Testis (tissue), 5 donors: Measurements from ENCODE around the gene ROM1. TPM values are rescaled to one million over a fixed set of nuclear protein-coding genes. Genes with fewer than 3 reads are reported as not detected.

Experiments
- DNase-seq: peaks from one replicate; pipeline ENCODE4 v3.0.0-alpha.2; 2019
- H3K27ac ChIP-seq, 2 donors: fragments of 200-600 bp; sonication (generic); one replicate each; pipeline ENCODE4 v1.5.1; 2019
- H3K27me3 ChIP-seq: fragments of 200-600 bp; sonication (generic); one replicate; pipeline ENCODE4 v1.5.1; 2019
- H3K36me3 ChIP-seq: fragments of 200-600 bp; sonication (generic); one replicate; pipeline ENCODE4 v1.5.1; 2017; ENCODE audit warnings: low read depth; ENCODE audit errors: missing control alignments
- H3K4me1 ChIP-seq: fragments of 200-600 bp; sonication (generic); one replicate; pipeline ENCODE4 v1.5.1; 2019
- H3K4me3 ChIP-seq, 2 donors: fragments of 200-600 bp; sonication (generic); one replicate each; pipeline ENCODE4 v1.5.1; 2017 to 2019
- H3K9me3 ChIP-seq: fragments of 200-600 bp; sonication (generic); one replicate; pipeline ENCODE4 v1.5.1; 2017
- POLR2A ChIP-seq: fragments of 450-650 bp; IDR thresholded peaks from one replicate; pipeline ENCODE4 v1.6.1; 2017; ENCODE audit warnings: antibody characterized with exemption, mild to moderate bottlenecking, moderate library complexity
- WGBS, 2 donors: methylation state at CpG; one replicate each; pipeline ENCODE4 v1.1.5; 2018; 5-methylcytosine and 5-hydroxymethylcytosine counted together
- intact Hi-C: fragments of 100-400 bp; cut with DNase I; formaldehyde crosslinking; loops from one replicate; pipeline ENCODE4 v1.15.1; 2023; ENCODE audit warnings: low total_unique reads
- long read RNA-seq, 2 donors: transcript quantifications; one replicate each; lab custom pipeline, GENCODE V29; 2026
- polyA plus RNA-seq: library from polyadenylated mRNA; stranded (reverse); fragments of 350-450 nt; fragmentation: Illumina TruSeq; extraction: RNeasy Lipid Tissue Mini Kit (QIAGEN cat#74804); gene quantifications from one replicate; pipeline ENCODE4 v1.2.3, GENCODE V29; 2014; ENCODE audit warnings: low read depth, low replicate concordance; ENCODE audit not compliant: insufficient read depth
- total RNA-seq, 2 donors: library from RNA; depleted of rRNA; stranded (reverse); fragments of >200 nt; gene quantifications; one replicate each; pipeline ENCODE4 v1.2.3, GENCODE V29; 2016
- TF ChIP-seq, protein P1 (sequence below), 3 experiments: fragments of 450-650 bp in 2 of 3; fragments of 200-600 bp in 1 of 3; sonication (generic) in 1 of 3; IDR thresholded peaks; one replicate each; pipeline ENCODE4 v1.5.1; 2016 to 2019; ENCODE audit warnings: antibody characterized with exemption in 3 of 3, mild to moderate bottlenecking in 2 of 3, moderate library complexity in 1 of 3

Gene ROM1, protein sequence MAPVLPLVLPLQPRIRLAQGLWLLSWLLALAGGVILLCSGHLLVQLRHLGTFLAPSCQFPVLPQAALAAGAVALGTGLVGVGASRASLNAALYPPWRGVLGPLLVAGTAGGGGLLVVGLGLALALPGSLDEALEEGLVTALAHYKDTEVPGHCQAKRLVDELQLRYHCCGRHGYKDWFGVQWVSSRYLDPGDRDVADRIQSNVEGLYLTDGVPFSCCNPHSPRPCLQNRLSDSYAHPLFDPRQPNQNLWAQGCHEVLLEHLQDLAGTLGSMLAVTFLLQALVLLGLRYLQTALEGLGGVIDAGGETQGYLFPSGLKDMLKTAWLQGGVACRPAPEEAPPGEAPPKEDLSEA
- total RNA-seq (1 to 10 TPM; 6.1 to 9.7 TPM), polyA plus RNA-seq (9.0 TPM)
- long read RNA-seq, donor 1, partial matches to known transcripts = 40 of 40 reads
- long read RNA-seq, donor 1, other reads (novel, unspliced or antisense) = 0 of 40 reads
- long read RNA-seq, donor 2, partial matches to known transcripts = 0 of 2 reads
- long read RNA-seq, donor 2, other reads (novel, unspliced or antisense) = 0 of 2 reads

DNA sequence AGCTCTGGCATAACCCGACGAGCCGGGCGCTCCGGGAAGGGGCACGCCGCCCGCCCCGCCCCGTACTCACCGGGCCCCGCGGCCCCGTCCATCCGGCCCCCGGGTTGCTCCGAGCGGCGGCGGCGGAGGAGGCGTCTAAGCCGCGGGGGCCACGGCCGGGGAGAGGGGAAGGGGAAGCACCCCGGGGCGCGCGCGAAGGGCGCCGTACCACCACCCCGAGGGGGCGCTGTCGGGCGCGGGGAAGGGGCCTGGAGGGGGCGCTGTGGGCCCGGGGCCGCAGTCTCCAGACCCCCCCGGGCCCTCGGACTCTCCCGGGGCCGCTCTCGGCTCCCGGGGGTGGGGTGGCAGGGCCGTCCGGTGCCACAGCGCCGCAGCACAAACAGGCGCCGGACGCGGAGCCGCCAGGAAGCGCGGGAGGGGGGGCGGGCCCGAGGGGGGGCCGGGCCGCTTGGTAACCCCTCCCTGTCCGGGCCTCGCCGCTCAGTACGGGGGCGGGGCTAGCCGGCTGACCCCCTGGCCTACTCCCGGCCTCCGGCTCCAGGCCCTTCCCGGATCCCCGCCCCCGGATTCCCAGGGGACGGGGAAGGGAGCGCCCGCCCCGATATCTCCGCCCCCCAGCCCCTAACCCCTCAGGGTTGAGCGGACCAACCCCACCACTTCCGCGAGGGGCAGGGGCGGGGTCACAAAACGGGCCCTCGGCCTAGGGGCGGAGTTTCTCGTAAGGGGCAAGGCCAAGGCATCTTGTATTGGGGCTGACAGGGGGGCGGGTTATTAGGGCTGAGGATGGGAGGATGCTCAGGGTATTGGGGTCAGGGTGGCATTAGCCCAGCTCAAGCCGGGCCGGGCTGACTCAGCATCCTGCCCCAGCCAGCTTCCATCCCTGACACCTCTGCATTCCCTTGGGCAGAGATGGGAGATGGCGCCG is at the start of gene ROM1, which contains the start of gene EML3:
ROM1 (plus strand) TSS at position 892 of the 925 bp plus-strand sequence; CDS start at position 917, 25 bp downstream.
EML3 (minus strand) TSS at position 410 of the 925 bp plus-strand sequence; CDS start at position 92, 318 bp downstream.
- TF ChIP-seq, protein P1, sequence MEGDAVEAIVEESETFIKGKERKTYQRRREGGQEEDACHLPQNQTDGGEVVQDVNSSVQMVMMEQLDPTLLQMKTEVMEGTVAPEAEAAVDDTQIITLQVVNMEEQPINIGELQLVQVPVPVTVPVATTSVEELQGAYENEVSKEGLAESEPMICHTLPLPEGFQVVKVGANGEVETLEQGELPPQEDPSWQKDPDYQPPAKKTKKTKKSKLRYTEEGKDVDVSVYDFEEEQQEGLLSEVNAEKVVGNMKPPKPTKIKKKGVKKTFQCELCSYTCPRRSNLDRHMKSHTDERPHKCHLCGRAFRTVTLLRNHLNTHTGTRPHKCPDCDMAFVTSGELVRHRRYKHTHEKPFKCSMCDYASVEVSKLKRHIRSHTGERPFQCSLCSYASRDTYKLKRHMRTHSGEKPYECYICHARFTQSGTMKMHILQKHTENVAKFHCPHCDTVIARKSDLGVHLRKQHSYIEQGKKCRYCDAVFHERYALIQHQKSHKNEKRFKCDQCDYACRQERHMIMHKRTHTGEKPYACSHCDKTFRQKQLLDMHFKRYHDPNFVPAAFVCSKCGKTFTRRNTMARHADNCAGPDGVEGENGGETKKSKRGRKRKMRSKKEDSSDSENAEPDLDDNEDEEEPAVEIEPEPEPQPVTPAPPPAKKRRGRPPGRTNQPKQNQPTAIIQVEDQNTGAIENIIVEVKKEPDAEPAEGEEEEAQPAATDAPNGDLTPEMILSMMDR (IDR thresholded peaks at IDR 0.05) = peak; percentile 84 to 96 (median 86)
- no peak for TF ChIP-seq POLR2A
- Histone ChIP-seq H3K4me3 (peak within 1 kb of the TSS; percentile 75 to 88), H3K27me3 (no peaks in the 10 kb centered on the region), H3K9me3 (no peaks in the 10 kb centered on the region), H3K4me1 (peaks cover 24% of the 10 kb centered on the region), H3K36me3 (no peaks in the 10 kb centered on the region), H3K27ac (peak within 1 kb of the TSS; percentile 85 to 94)
- WGBS, 2 donors = 0 to 4% methylated on average over 16 to 60 of the region's 91 CpGs
- intact Hi-C loops = no loop called here
- peak; percentile 87 for DNase-seq

DNA sequence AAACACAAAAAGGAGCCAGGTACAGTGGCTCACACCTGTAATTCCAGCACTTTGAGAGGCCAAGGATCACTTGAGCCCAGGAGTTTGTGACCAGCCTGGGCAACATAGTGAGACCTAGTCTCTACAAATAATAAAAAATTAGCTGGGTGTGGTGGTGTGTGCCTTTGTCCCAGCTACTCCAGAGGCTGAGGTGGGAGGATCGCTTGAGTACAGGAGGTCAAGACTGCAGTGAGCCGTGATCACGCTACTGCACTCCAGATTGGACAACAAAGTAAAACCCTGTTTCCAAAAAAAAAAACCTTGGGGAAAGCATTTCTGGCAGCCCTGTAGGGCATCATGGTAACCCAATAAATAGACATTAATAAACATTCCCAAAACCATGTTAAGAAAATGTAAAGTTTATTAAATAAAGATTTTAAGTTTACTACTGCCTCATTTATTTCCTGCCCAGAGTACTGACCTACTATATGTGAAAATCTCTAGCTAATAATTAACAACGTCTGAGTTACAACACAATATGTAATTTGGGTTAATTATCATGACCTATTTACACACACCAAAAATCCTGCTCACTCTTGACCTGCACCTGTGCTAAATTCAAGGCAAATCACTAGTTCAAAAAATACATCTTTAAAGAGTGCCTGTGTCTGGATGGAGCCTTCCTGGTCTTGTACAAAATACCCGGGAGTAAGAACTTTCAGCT is 47.8 kb upstream of the ROM1 start:
- 43 to 49% methylated on average over 5 of the region's 5 CpGs for WGBS, 2 donors
- no peaks in the 10 kb centered on the region for H3K9me3 ChIP-seq
- no peak overlapping the region for H3K4me3 ChIP-seq
- intact Hi-C loops = no loop called here
- H3K27me3 ChIP-seq = no peaks in the 10 kb centered on the region
- no peak for DNase-seq
- H3K4me1 ChIP-seq = peaks cover 11% of the 10 kb centered on the region
- no peaks in the 10 kb centered on the region for H3K36me3 ChIP-seq
- H3K27ac ChIP-seq = no peak overlapping the region
- TF ChIP-seq, protein P1 (IDR thresholded peaks at IDR 0.05) = no peak
- TF ChIP-seq POLR2A = no peak

DNA sequence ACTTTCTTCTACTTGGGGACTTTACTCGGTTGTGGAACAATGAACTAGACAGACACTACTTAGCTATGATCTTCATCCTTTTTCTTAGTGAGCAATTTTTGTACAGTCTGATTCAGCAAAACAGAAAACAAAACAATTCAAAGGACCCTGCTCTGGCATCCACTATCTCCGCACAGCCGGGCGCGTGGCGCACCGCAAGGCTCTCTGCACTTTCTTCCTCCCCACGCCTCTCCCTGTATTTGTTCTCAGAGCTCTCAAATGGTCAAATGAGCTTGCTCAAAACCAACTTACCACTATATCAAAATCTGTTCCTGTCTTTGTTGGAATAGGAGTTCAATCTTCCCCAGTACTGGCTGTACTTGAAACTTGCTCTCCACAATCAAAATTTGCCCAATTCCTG is 46.8 kb upstream of the ROM1 start:
- H3K36me3 ChIP-seq = no peaks in the 10 kb centered on the region
- whole genome bisulfite sequencing, 2 donors = 60 to 80% methylated on average over 8 of the region's 8 CpGs

More for the DNA sequence above, 46.8 kb upstream of the ROM1 start:
- no peak for DNase-seq
- intact Hi-C loops = no loop called here
- Histone ChIP-seq H3K9me3 (no peaks in the 10 kb centered on the region), H3K27me3 (no peaks in the 10 kb centered on the region), H3K4me1 (peaks cover 5% of the 10 kb centered on the region), H3K4me3 (no peak overlapping the region), H3K27ac (peak overlapping the region in 1 of 2 donors; percentile 41)
- TF ChIP-seq, protein P1 (IDR thresholded peaks at IDR 0.05) = no peak
- no peak for TF ChIP-seq POLR2A
